ENCODE measurements around the gene MED16. TPM values are rescaled to one million over a fixed set of nuclear protein-coding genes. Genes with fewer than 3 reads are reported as not detected.

The MED16 gene
- polyA plus RNA-seq, 3 donors from 2014 or later: 44.2 to 112 (median 48.0) TPM

Other genes with a start within 250 kb of the MED16 start
- 100 to 1,000 TPM in 1 of 3 donors, 10 to 100 TPM in 2; 78.7 to 119 (median 94.4) TPM for gene RNF126, start 230.0 kb downstream of the MED16 start, polyA plus RNA-seq
- gene FSTL3, start 216.8 kb downstream of the MED16 start, polyA plus RNA-seq: 1 to 10 TPM in 2 of 3 donors, not detected in 1; 1.4 to 2.6 TPM
- gene PRSS57, start 197.7 kb downstream of the MED16 start, polyA plus RNA-seq: 10 to 100 TPM in 1 of 3 donors, 1 to 10 TPM in 2; 5.8 to 41.4 (median 6.3) TPM
- not detected for gene PALM, start 184.3 kb downstream of the MED16 start, polyA plus RNA-seq
- gene MISP, start 142.1 kb downstream of the MED16 start, polyA plus RNA-seq: not detected
- gene PTBP1, start 95.7 kb downstream of the MED16 start, polyA plus RNA-seq: 100 to 1,000 TPM in 1 of 3 donors, 10 to 100 TPM in 2; 70.0 to 185 (median 87.8) TPM
- not detected for gene PLPPR3, start 71.2 kb downstream of the MED16 start, polyA plus RNA-seq
- gene AZU1, start 65.3 kb downstream of the MED16 start, polyA plus RNA-seq: not detected
- not detected for gene PRTN3, start 52.2 kb downstream of the MED16 start, polyA plus RNA-seq
- not detected for gene ELANE, start 40.9 kb downstream of the MED16 start, polyA plus RNA-seq
- 1 to 10 TPM; 1.5 to 4.1 (median 3.6) TPM for gene CFD, start 33.5 kb downstream of the MED16 start, polyA plus RNA-seq
- not detected for gene RNU6-9, start 297 bp upstream of the MED16 start, polyA plus RNA-seq
- gene R3HDM4, start 20.0 kb upstream of the MED16 start, polyA plus RNA-seq: 100 to 1,000 TPM in 1 of 3 donors, 10 to 100 TPM in 2; 83.5 to 146 (median 85.8) TPM
- not detected for gene KISS1R, start 24.1 kb upstream of the MED16 start, polyA plus RNA-seq
- 1 to 10 TPM; 1.0 to 1.7 (median 1.4) TPM for gene ARID3A, start 32.8 kb upstream of the MED16 start, polyA plus RNA-seq
- 100 to 1,000 TPM in 1 of 3 donors, 10 to 100 TPM in 2; 60.5 to 116 (median 70.9) TPM for gene WDR18, start 91.2 kb upstream of the MED16 start, polyA plus RNA-seq
- not detected for gene GRIN3B, start 107.2 kb upstream of the MED16 start, polyA plus RNA-seq
- 100 to 1,000 TPM in 1 of 3 donors, 10 to 100 TPM in 2; 45.6 to 102 (median 61.1) TPM for gene TMEM259, start 127.9 kb upstream of the MED16 start, polyA plus RNA-seq
- gene RNU6-2, start 128.3 kb upstream of the MED16 start, polyA plus RNA-seq: not detected
- gene CNN2, start 133.4 kb upstream of the MED16 start, polyA plus RNA-seq: 100 to 1,000 TPM; 227 to 382 (median 255) TPM
- 10 to 100 TPM in 1 of 3 donors, 1 to 10 TPM in 2; 4.5 to 13.3 (median 5.2) TPM for gene ABCA7, start 146.9 kb upstream of the MED16 start, polyA plus RNA-seq
- 100 to 1,000 TPM; 164 to 417 (median 169) TPM for gene ARHGAP45, start 174.0 kb upstream of the MED16 start, polyA plus RNA-seq
- 100 to 1,000 TPM; 182 to 288 (median 237) TPM for gene POLR2E, start 202.2 kb upstream of the MED16 start, polyA plus RNA-seq
- gene GPX4, start 210.8 kb upstream of the MED16 start, polyA plus RNA-seq: 100 to 1,000 TPM; 225 to 320 (median 280) TPM

Data from immature natural killer cell (primary cell).